K562 (cell line): ENCODE data around the gene KIF26A. TPM values are rescaled to one million over a fixed set of nuclear protein-coding genes. Genes with fewer than 3 reads are reported as not detected.

Experiments
- ATAC-seq: fragments of 200-7000 bp; cut with Tn5 transposase; 3 replicates; pipeline ENCODE4 v1.9.1; 2020; ENCODE audit warnings: moderate library complexity
- BruUV-seq: library from RNA; stranded (reverse); fragments of 400-500 nt; replicated peaks from 2 replicates; lab custom pipeline; 2021; lab: Mats Ljungman, UMichigan
- CTCF ChIA-PET: fragments of 300-600 bp; formaldehyde crosslinking; extraction: SDS; loops from one replicate; lab custom pipeline; 2021; ENCODE audit warnings: low intra/inter-chr PET ratio; lab: Yijun Ruan, JAX
- POLR2A ChIA-PET: fragments of 300-600, 350-650 bp; sonication (Branson Sonifier 250); formaldehyde crosslinking; extraction: SDS; loops from one replicate; lab custom pipeline; 2021; ENCODE audit warnings: antibody characterized with exemption, inconsistent platforms; lab: Yijun Ruan, JAX
- DNase-seq, 4 experiments: peaks; one replicate each; pipeline versions ENCODE4 v3.0.0 to v3.0.0-alpha.2; 2011 to 2018; ENCODE audit warnings: low spot score in 3 of 4, mixed read lengths in 3 of 4; ENCODE audit errors: extremely low read depth in 1 of 4
- FAIRE-seq: peaks from 2 replicates; lab custom pipeline; 2011; peaks lifted over from hg19 to GRCh38; lab: Jason Lieb, UNC
- H2AFZ ChIP-seq: 2 replicates; pipeline ENCODE4 v1.6.0; 2011; ENCODE audit warnings: low read depth, low read length, control low read depth, inconsistent platforms
- H3K27ac ChIP-seq: fragments of 200-600 bp; 3 replicates; pipeline ENCODE4 v1.8.0; 2011; ENCODE audit warnings: low read depth, mild to moderate bottlenecking, control low read depth, inconsistent platforms, low read length, moderate library complexity, mixed read lengths; ENCODE audit errors: extremely low read depth
- H3K27me3 ChIP-seq, 2 experiments: fragments of 300-600 bp in 1 of 2; 2 replicates in 1 of 2; 3 replicates in 1 of 2; pipeline versions ENCODE4 v1.6.0 to v1.8.0; 2011; ENCODE audit warnings: inconsistent platforms in 2 of 2, low read length in 2 of 2, mild to moderate bottlenecking in 1 of 2, mixed read lengths in 1 of 2, moderate library complexity in 1 of 2; ENCODE audit not compliant: control insufficient read depth in 2 of 2, insufficient read depth in 2 of 2
- H3K36me3 ChIP-seq: fragments of 300-600 bp; 3 replicates; pipeline ENCODE4 v1.8.0; 2011; ENCODE audit warnings: mild to moderate bottlenecking, low read length, inconsistent platforms; ENCODE audit not compliant: control insufficient read depth, insufficient read depth
- H3K4me1 ChIP-seq, 2 experiments: fragments of 200-600 bp in 1 of 2; replicated peaks in 1 of 2; 2 replicates in 1 of 2; 3 replicates in 1 of 2; pipeline versions ENCODE4 v1.5.1 to v1.8.0; 2011; ENCODE audit warnings: inconsistent platforms in 2 of 2, low read length in 2 of 2, mild to moderate bottlenecking in 1 of 2, mixed read lengths in 1 of 2, moderate library complexity in 1 of 2; ENCODE audit not compliant: control insufficient read depth in 2 of 2, insufficient read depth in 2 of 2
- H3K4me2 ChIP-seq: 2 replicates; pipeline ENCODE4 v1.6.1; 2011; ENCODE audit warnings: low read length, control low read depth, inconsistent platforms, mixed read lengths; ENCODE audit not compliant: insufficient read depth
- H3K4me3 ChIP-seq: fragments of 200-600 bp; sonication (generic), shearing (Covaris generic); 2 replicates; pipeline ENCODE4 v1.5.1; 2016; ENCODE audit warnings: control low read depth, inconsistent platforms
- H3K79me2 ChIP-seq: fragments of 200-600 bp; 3 replicates; pipeline ENCODE4 v1.8.0; 2011; ENCODE audit warnings: low read length, inconsistent platforms; ENCODE audit not compliant: control insufficient read depth, insufficient read depth
- H3K9ac ChIP-seq, 2 experiments: 2 replicates each; pipeline versions ENCODE4 v1.6.0 to v1.6.1; 2011; ENCODE audit warnings: low read depth in 2 of 2, low read length in 2 of 2, control low read depth in 1 of 2, inconsistent platforms in 1 of 2, mild to moderate bottlenecking in 1 of 2, mixed read lengths in 1 of 2; ENCODE audit not compliant: insufficient read depth in 1 of 2
- H3K9me1 ChIP-seq: one replicate; pipeline ENCODE4 v1.6.0; 2011; ENCODE audit warnings: inconsistent platforms, mild to moderate bottlenecking, low read length, moderate library complexity; ENCODE audit not compliant: control insufficient read depth, insufficient read depth
- H3K9me3 ChIP-seq: replicated peaks from 2 replicates; pipeline ENCODE4 v1.5.1; 2011; ENCODE audit warnings: low read depth, low read length, inconsistent platforms; ENCODE audit not compliant: control insufficient read depth, insufficient read depth
- H4K20me1 ChIP-seq: replicated peaks from 2 replicates; pipeline ENCODE4 v1.6.1; 2011; ENCODE audit warnings: low read length, inconsistent platforms, mixed read lengths; ENCODE audit not compliant: control insufficient read depth, insufficient read depth
- HDAC3 ChIP-seq: fragments of 450-650 bp; IDR thresholded peaks from 2 replicates; pipeline ENCODE4 v1.6.1; 2018; ENCODE audit warnings: borderline replicate concordance, mild to moderate bottlenecking, moderate library complexity; ENCODE audit not compliant: partially characterized antibody
- PHF20 ChIP-seq: fragments of 450-650 bp; IDR thresholded peaks from 2 replicates; pipeline ENCODE4 v1.6.1; 2018; ENCODE audit not compliant: partially characterized antibody
- ZNF347 ChIP-seq: fragments of 450-650 bp; formaldehyde crosslinking; IDR thresholded peaks from 2 replicates; pipeline ENCODE4 v1.4.0; 2020; ENCODE audit warnings: low read depth, mild to moderate bottlenecking, moderate library complexity
- WGBS: fragments of 100-300 bp; shearing (Covaris generic); methylation state at CpG from one replicate; pipeline ENCODE4 v1.1.6; 2016; ENCODE audit warnings: low coverage, mixed read lengths; ENCODE audit not compliant: insufficient coverage; ENCODE audit errors: missing lambda C conversion rate; 5-methylcytosine and 5-hydroxymethylcytosine counted together
- in situ Hi-C: fragments of 300-500 bp; cut with MboI; formaldehyde crosslinking; loops from 4 replicates; pipeline ENCODE4 v1.15.0; 2018; ENCODE audit warnings: inconsistent platforms, mixed read lengths
- intact Hi-C: fragments of 100-400 bp; cut with micrococcal nuclease; formaldehyde crosslinking; loops from 2 replicates; pipeline ENCODE4 v1.14.2; 2022
- polyA plus RNA-seq, 8 experiments: library from polyadenylated mRNA; depleted of rRNA in 4 of 8; stranded (reverse) in 5 of 8; unstranded in 3 of 8; fragments of >200 nt; fragmentation: Nextera tagmentation in 2 of 8; fragmentation: Illumina TruSeq in 1 of 8; extraction: Ambion mirVana in 2 of 8; extraction: Trizol in 1 of 8; gene quantifications; 2 replicates each; pipeline versions ENCODE4 v1.2.1 to v1.2.3, GENCODE V29; 2011 to 2014; ENCODE audit warnings: inconsistent platforms in 1 of 8, missing spikeins in 1 of 8
- total RNA-seq, 7 experiments: library from RNA; depleted of rRNA in 6 of 7; stranded (reverse); fragments of >200 nt in 6 of 7; fragmentation: Illumina TruSeq in 2 of 7; extraction: Trizol in 2 of 7; gene quantifications; 2 replicates each; pipeline versions ENCODE4 v1.2.1 to v1.2.3, GENCODE V29; 2011 to 2021; ENCODE audit warnings: low replicate concordance in 1 of 7
- TF ChIP-seq, protein P1 (sequence below): fragments of 250-450 bp; sonication (Bioruptor Pico); IDR thresholded peaks from 2 replicates; pipeline ENCODE4 v1.5.0; 2022; ENCODE audit warnings: mild to moderate bottlenecking
- TF ChIP-seq, protein P2 (sequence below): fragments of 450-650 bp; IDR thresholded peaks from 2 replicates; pipeline ENCODE4 v1.6.1; 2017; ENCODE audit warnings: antibody characterized with exemption
- TF ChIP-seq, protein P3 (sequence below): sonication (generic); formaldehyde crosslinking; IDR thresholded peaks from 2 replicates; pipeline ENCODE4 v1.4.0; 2020; ENCODE audit warnings: mild to moderate bottlenecking, missing genetic modification reagents

Gene KIF26A
- total and polyA plus RNA-seq, 9 of the 15 experiments (the other 6 are each of a cell fraction or from before 2014, with no cell fraction given) = 0.04 TPM; not detected in 8

DNA sequence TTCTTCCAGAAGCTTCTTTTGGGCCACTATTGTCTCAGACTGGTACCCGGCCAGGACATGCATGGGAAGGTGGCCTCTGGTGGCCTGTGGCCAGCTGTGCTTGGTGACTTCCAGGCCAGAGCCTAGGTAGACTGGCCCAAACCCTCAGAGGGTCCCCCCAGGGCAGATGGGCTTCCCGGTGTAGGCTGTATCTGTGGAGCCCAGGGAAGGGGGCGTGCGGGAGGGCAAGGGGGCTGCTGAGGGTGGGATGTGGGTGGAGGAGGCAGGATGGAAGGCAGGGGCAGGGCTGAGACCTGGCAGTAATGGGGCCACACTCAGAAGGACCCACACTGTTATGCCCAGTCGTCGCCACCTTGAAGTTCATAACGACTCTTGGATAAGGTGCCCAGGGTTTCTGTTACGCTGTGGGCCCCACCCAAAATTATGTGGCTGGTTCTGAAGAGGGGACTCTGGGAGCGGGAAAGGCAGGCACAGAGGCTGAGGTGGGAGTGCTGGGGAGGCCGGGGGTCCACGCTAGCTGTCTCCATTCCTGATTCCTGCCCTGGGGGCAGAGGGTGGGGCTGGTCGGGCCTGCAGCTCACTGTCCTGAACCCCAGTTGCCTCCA is 52.1 kb downstream of the KIF26A start:
- H3K9me3 ChIP-seq = no peaks in the 10 kb centered on the region
- no peaks in the 10 kb centered on the region for H3K9me1 ChIP-seq
- no peak overlapping the region for H3K27ac ChIP-seq
- no peaks in the 10 kb centered on the region for H3K27me3 ChIP-seq
- intact Hi-C loops = no loop called here
- CTCF ChIA-PET = no interaction called here
- no peak overlapping the region for H3K4me2 ChIP-seq
- no peaks in the 10 kb centered on the region for H3K79me2 ChIP-seq
- no peak overlapping the region for H3K4me3 ChIP-seq
- WGBS = 6% methylated on average over 6 of the region's 12 CpGs
- H4K20me1 ChIP-seq = no peaks in the 10 kb centered on the region
- TF ChIP-seq, protein P1, sequence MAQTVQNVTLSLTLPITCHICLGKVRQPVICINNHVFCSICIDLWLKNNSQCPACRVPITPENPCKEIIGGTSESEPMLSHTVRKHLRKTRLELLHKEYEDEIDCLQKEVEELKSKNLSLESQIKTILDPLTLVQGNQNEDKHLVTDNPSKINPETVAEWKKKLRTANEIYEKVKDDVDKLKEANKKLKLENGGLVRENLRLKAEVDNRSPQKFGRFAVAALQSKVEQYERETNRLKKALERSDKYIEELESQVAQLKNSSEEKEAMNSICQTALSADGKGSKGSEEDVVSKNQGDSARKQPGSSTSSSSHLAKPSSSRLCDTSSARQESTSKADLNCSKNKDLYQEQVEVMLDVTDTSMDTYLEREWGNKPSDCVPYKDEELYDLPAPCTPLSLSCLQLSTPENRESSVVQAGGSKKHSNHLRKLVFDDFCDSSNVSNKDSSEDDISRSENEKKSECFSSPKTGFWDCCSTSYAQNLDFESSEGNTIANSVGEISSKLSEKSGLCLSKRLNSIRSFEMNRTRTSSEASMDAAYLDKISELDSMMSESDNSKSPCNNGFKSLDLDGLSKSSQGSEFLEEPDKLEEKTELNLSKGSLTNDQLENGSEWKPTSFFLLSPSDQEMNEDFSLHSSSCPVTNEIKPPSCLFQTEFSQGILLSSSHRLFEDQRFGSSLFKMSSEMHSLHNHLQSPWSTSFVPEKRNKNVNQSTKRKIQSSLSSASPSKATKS (CRISPR knock-in tag) = no peak
- TF ChIP-seq, protein P2, sequence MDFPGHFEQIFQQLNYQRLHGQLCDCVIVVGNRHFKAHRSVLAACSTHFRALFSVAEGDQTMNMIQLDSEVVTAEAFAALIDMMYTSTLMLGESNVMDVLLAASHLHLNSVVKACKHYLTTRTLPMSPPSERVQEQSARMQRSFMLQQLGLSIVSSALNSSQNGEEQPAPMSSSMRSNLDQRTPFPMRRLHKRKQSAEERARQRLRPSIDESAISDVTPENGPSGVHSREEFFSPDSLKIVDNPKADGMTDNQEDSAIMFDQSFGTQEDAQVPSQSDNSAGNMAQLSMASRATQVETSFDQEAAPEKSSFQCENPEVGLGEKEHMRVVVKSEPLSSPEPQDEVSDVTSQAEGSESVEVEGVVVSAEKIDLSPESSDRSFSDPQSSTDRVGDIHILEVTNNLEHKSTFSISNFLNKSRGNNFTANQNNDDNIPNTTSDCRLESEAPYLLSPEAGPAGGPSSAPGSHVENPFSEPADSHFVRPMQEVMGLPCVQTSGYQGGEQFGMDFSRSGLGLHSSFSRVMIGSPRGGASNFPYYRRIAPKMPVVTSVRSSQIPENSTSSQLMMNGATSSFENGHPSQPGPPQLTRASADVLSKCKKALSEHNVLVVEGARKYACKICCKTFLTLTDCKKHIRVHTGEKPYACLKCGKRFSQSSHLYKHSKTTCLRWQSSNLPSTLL = no peak
- TF ChIP-seq HDAC3 (no peak), ZNF347 (no peak), PHF20 (no peak)
- TF ChIP-seq, protein P3, sequence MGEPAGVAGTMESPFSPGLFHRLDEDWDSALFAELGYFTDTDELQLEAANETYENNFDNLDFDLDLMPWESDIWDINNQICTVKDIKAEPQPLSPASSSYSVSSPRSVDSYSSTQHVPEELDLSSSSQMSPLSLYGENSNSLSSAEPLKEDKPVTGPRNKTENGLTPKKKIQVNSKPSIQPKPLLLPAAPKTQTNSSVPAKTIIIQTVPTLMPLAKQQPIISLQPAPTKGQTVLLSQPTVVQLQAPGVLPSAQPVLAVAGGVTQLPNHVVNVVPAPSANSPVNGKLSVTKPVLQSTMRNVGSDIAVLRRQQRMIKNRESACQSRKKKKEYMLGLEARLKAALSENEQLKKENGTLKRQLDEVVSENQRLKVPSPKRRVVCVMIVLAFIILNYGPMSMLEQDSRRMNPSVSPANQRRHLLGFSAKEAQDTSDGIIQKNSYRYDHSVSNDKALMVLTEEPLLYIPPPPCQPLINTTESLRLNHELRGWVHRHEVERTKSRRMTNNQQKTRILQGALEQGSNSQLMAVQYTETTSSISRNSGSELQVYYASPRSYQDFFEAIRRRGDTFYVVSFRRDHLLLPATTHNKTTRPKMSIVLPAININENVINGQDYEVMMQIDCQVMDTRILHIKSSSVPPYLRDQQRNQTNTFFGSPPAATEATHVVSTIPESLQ (CRISPR knock-in tag) = no peak
- H3K4me1 ChIP-seq = no peaks in the 10 kb centered on the region
- BruUV-seq = no TSS peak
- POLR2A ChIA-PET = no interaction called here
- in situ Hi-C loops = no loop called here
- no peak for FAIRE-seq
- no peak for DNase-seq
- no peaks in the 10 kb centered on the region for H3K36me3 ChIP-seq
- ATAC-seq = no peak
- H3K9ac ChIP-seq = no peak overlapping the region
- H2AFZ ChIP-seq = no peak overlapping the region
